ENCODE measurements around the gene RNASET2. TPM values are rescaled to one million over a fixed set of nuclear protein-coding genes. Genes with fewer than 3 reads are reported as not detected.

RNASET2 gene
- polyA plus RNA-seq, 1 donor: 70.2 TPM

- H3K9me3 ChIP-seq (ENCODE audit: control insufficient read depth, low read depth, low read length): no peaks in the 10 kb centered on the region
- H3K4me1 ChIP-seq (ENCODE audit: control insufficient read depth, insufficient read depth, low read length): no peaks in the 10 kb centered on the region
- H3K4me3 ChIP-seq (ENCODE audit: low read length): no peak overlapping the region
- no peak for DNase-seq
- H3K36me3 ChIP-seq (ENCODE audit: control insufficient read depth, insufficient read depth, low read length): no peaks in the 10 kb centered on the region
- no peaks in the 10 kb centered on the region for H3K27me3 ChIP-seq (ENCODE audit: control insufficient read depth, insufficient read depth, low read length)
- WGBS (ENCODE audit: insufficient coverage, low lambda C conversion rate): 95% methylated on average over 4 of the region's 5 CpGs
- H3K27ac ChIP-seq (ENCODE audit: low read length): no peak overlapping the region
Measured at GRCh38 chr6:166911248-166911677, 45.1 kb downstream of the RNASET2 start.

DNA sequence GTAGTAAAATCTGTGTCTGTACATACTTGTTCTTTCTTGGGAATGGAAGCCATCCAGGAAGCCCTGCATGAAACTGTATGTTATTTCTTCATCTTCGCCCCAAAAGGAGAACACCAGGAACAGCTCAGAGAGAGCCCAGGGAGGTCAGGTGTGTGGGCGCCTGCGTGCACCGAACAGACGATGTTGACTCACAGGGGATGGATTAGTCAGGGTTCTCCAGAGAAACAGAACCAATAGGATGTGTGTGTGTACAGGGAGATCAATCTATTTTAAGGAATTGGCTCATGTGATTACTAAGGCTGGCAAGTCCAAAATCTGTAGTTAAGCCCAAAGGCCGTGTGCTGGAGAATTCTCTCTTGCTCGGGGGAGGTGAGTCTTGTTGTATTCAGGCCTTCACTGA is 45.7 kb downstream of the RNASET2 start:
- 100% methylated on average over 3 of the region's 7 CpGs for whole genome bisulfite sequencing (ENCODE audit: insufficient coverage, low lambda C conversion rate)

DNA sequence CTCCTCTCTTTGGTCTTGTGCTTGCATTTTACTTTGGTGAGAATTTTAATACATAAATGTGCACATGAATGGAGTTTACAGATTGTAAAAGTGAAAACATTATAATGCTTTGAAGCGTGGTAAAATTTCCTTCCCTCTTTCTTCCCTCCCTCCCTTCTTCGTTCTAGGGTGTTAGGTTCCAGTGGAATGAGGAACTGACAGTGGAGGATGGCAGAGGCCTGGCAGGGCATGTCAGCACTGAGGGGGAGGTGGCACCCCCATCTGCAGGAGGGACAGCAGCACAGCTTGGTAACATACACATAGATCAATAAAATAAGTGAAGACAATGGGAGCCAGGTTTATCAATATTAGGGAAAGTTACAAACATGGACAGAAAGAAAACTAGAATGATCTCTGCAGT is 47.5 kb downstream of the RNASET2 start:
- Histone ChIP-seq H3K36me3 (ENCODE audit: control insufficient read depth, insufficient read depth, low read length) (no peaks in the 10 kb centered on the region), H3K4me3 (ENCODE audit: low read length) (no peak overlapping the region), H3K4me1 (ENCODE audit: control insufficient read depth, insufficient read depth, low read length) (no peaks in the 10 kb centered on the region), H3K27ac (ENCODE audit: low read length) (no peak overlapping the region), H3K27me3 (ENCODE audit: control insufficient read depth, insufficient read depth, low read length) (no peaks in the 10 kb centered on the region), H3K9me3 (ENCODE audit: control insufficient read depth, low read depth, low read length) (no peaks in the 10 kb centered on the region)
- DNase-seq: no peak
- WGBS (ENCODE audit: insufficient coverage, low lambda C conversion rate): no CpG with 5 or more reads among the region's 2 CpGs

More for the DNA sequence above, 45.7 kb downstream of the RNASET2 start:
- H3K9me3 ChIP-seq (ENCODE audit: control insufficient read depth, low read depth, low read length): no peaks in the 10 kb centered on the region
- H3K36me3 ChIP-seq (ENCODE audit: control insufficient read depth, insufficient read depth, low read length): no peaks in the 10 kb centered on the region
- H3K27me3 ChIP-seq (ENCODE audit: control insufficient read depth, insufficient read depth, low read length): no peaks in the 10 kb centered on the region
- H3K27ac ChIP-seq (ENCODE audit: low read length): no peak overlapping the region
- H3K4me3 ChIP-seq (ENCODE audit: low read length): no peak overlapping the region
- H3K4me1 ChIP-seq (ENCODE audit: control insufficient read depth, insufficient read depth, low read length): no peaks in the 10 kb centered on the region
- no peak for DNase-seq

DNA sequence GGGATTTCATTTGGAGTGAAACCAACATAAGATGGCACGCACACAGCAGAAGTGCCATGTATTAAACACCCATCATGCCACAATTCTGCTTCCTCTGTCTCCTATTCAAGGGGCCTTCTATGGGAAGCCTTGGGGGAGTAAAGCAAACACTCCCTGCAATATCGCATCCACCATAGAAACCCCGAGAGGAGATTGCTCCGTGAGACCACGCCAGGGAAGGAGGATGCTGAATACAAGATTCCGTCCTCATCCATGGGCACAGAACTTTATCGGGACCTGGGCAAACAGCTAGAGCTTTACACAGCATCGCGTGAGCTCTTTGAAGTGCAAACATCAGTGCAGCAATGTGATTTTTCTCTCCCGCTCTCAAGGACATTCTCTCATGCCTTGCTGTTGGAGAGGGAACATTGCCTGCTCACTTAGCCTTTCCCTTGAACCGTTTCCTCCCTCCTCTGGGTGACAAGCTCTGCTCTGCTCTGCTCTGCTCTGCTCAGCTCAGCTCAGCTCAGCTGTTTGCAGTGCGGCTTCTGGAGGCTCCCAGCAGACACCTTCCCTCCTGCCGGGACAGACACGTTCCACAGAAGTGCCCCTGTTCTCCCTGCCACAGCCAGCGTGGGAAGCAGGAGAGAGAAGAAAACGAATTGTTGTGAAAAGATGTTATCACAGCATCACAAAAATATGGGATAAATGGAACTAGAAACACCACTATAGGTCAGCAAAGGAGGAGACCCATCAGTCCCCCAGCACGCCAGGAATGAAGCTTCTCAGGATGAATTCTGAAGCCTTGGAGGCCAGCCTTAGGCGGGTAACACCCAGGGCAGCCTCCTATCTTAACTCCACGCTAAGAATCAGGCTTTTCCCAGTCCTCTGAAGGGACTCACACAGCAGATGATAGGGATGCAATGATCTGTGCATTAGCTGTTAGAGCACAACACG is 48.2 kb downstream of the RNASET2 start:
- no peaks in the 10 kb centered on the region for H3K27me3 ChIP-seq (ENCODE audit: control insufficient read depth, insufficient read depth, low read length)
- H3K27ac ChIP-seq (ENCODE audit: low read length): no peak overlapping the region
- DNase-seq: no peak
- no peaks in the 10 kb centered on the region for H3K9me3 ChIP-seq (ENCODE audit: control insufficient read depth, low read depth, low read length)
- 67% methylated on average over 1 of the region's 20 CpGs for WGBS (ENCODE audit: insufficient coverage, low lambda C conversion rate)
- no peaks in the 10 kb centered on the region for H3K4me1 ChIP-seq (ENCODE audit: control insufficient read depth, insufficient read depth, low read length)
- H3K36me3 ChIP-seq (ENCODE audit: control insufficient read depth, insufficient read depth, low read length): no peaks in the 10 kb centered on the region
- H3K4me3 ChIP-seq (ENCODE audit: low read length): no peak overlapping the region

DNA sequence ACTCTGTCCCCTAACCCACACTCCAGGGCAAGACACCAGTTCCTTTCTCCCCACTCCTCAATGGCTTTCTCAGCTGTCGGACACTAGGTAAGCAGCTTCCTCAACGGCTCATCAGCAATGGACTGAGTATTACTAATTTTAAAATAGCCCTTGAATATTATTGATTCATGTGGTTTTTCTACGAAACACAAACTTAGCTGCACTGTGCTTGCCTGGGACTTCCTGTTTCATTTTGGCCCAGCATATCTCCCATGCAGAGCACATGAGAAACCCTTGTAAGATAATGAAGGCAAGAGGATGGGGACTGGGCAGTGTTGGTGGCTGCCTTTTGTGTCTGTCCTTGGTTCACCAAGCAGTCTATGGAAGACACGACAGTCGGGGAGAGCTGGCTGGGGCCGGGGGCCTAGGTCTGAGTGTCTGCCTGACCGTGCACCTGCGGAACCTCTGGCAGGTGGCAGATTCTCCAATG is 48.9 kb downstream of the RNASET2 start:
- WGBS (ENCODE audit: insufficient coverage, low lambda C conversion rate): no CpG with 5 or more reads among the region's 8 CpGs

DNA sequence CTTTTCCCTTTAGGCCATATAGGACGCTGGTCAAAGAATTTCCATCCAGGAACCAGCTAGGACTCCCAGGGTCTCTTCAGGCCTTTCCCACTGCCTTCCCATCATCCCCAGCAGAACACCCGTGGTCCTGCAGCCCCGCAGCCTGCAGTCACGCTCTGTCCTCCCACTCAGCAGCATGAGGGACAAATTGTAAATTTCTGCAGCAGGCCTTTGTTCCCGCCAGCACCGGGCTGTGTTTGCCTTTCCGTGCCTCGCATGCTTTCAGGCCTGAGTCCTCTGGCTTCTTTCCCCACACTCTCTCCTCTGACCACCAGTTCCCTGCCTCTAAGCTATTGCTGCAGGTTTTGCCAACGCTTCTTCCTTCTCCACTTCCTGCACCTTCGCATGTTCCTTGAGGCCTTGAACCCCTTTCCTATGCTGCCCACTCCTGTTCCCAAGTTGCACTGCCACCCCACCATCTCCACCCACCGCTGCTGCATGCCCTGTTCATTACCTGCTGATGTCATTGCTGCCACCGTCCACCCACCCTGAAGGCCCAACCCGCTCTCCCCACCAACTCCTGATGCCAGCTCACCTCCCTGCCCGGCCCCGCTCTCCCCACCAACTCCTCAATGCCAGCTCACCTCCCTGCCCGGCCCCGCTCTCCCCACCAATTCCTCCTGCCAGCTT is 49.8 kb downstream of the RNASET2 start:
- no peak for DNase-seq
- Histone ChIP-seq H3K9me3 (ENCODE audit: control insufficient read depth, low read depth, low read length) (peaks cover 4% of the 10 kb centered on the region), H3K36me3 (ENCODE audit: control insufficient read depth, insufficient read depth, low read length) (no peaks in the 10 kb centered on the region), H3K27me3 (ENCODE audit: control insufficient read depth, insufficient read depth, low read length) (no peaks in the 10 kb centered on the region), H3K4me3 (ENCODE audit: low read length) (no peak overlapping the region), H3K4me1 (ENCODE audit: control insufficient read depth, insufficient read depth, low read length) (no peaks in the 10 kb centered on the region), H3K27ac (ENCODE audit: low read length) (no peak overlapping the region)
- 87% methylated on average over 3 of the region's 17 CpGs for WGBS (ENCODE audit: insufficient coverage, low lambda C conversion rate)

More for the DNA sequence above, 48.9 kb downstream of the RNASET2 start:
- H3K27me3 ChIP-seq (ENCODE audit: control insufficient read depth, insufficient read depth, low read length): no peaks in the 10 kb centered on the region
- no peaks in the 10 kb centered on the region for H3K9me3 ChIP-seq (ENCODE audit: control insufficient read depth, low read depth, low read length)
- no peak overlapping the region for H3K4me3 ChIP-seq (ENCODE audit: low read length)
- H3K27ac ChIP-seq (ENCODE audit: low read length): no peak overlapping the region
- H3K4me1 ChIP-seq (ENCODE audit: control insufficient read depth, insufficient read depth, low read length): no peaks in the 10 kb centered on the region
- DNase-seq: no peak
- H3K36me3 ChIP-seq (ENCODE audit: control insufficient read depth, insufficient read depth, low read length): no peaks in the 10 kb centered on the region

DNA sequence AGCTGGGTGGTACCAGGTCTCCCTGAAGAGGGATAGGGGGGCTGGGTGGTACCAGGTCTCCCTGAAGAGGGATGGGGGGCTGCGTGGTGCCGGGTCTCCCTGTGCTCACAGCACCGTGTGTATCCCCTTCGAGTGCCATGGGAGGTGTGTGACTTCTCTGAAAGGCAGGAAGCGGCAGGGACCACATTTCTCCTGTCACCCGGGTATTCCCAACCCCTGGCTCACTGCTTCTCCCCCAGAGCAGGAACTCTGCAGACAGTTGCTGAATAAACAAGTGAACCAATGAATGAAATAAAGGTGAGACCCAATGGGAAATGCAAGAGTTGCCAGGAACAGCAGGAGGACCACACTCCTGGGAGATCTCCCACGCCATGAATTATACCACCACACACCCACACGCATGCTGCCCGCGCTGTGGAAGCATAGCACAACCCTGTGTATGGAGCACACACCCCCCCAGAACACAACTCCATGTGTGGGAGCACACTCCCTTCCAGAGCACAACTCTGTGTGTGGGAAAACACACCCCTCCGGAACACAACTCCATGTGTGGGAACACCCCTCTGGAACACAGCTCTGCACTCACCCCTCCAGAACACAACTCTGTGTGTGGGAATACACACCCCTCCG is 50.7 kb downstream of the RNASET2 start:
- Histone ChIP-seq H3K4me1 (ENCODE audit: control insufficient read depth, insufficient read depth, low read length) (no peaks in the 10 kb centered on the region), H3K36me3 (ENCODE audit: control insufficient read depth, insufficient read depth, low read length) (no peaks in the 10 kb centered on the region), H3K27ac (ENCODE audit: low read length) (no peak overlapping the region), H3K27me3 (ENCODE audit: control insufficient read depth, insufficient read depth, low read length) (no peaks in the 10 kb centered on the region), H3K9me3 (ENCODE audit: control insufficient read depth, low read depth, low read length) (peaks cover 11% of the 10 kb centered on the region), H3K4me3 (ENCODE audit: low read length) (no peak overlapping the region)
- WGBS (ENCODE audit: insufficient coverage, low lambda C conversion rate): no CpG with 5 or more reads among the region's 12 CpGs
- no peak for DNase-seq

- no peak for DNase-seq
- no peaks in the 10 kb centered on the region for H3K27me3 ChIP-seq (ENCODE audit: control insufficient read depth, insufficient read depth, low read length)
- H3K4me3 ChIP-seq (ENCODE audit: low read length): no peak overlapping the region
- H3K9me3 ChIP-seq (ENCODE audit: control insufficient read depth, low read depth, low read length): peaks cover 16% of the 10 kb centered on the region
- no peaks in the 10 kb centered on the region for H3K36me3 ChIP-seq (ENCODE audit: control insufficient read depth, insufficient read depth, low read length)
- H3K27ac ChIP-seq (ENCODE audit: low read length): no peak overlapping the region
- WGBS (ENCODE audit: insufficient coverage, low lambda C conversion rate): 100% methylated on average over 4 of the region's 10 CpGs
- H3K4me1 ChIP-seq (ENCODE audit: control insufficient read depth, insufficient read depth, low read length): no peaks in the 10 kb centered on the region
Measured at GRCh38 chr6:166905013-166905412, 51.3 kb downstream of the RNASET2 start.

GRCh38 chr6:166904101-166904746 is 52.1 kb downstream of the RNASET2 start:
- Histone ChIP-seq H3K36me3 (ENCODE audit: control insufficient read depth, insufficient read depth, low read length) (no peaks in the 10 kb centered on the region), H3K27ac (ENCODE audit: low read length) (no peak overlapping the region), H3K4me1 (ENCODE audit: control insufficient read depth, insufficient read depth, low read length) (no peaks in the 10 kb centered on the region), H3K9me3 (ENCODE audit: control insufficient read depth, low read depth, low read length) (peaks cover 21% of the 10 kb centered on the region), H3K4me3 (ENCODE audit: low read length) (no peak overlapping the region), H3K27me3 (ENCODE audit: control insufficient read depth, insufficient read depth, low read length) (no peaks in the 10 kb centered on the region)
- no CpG with 5 or more reads among the region's 23 CpGs for WGBS (ENCODE audit: insufficient coverage, low lambda C conversion rate)
- no peak for DNase-seq

DNA sequence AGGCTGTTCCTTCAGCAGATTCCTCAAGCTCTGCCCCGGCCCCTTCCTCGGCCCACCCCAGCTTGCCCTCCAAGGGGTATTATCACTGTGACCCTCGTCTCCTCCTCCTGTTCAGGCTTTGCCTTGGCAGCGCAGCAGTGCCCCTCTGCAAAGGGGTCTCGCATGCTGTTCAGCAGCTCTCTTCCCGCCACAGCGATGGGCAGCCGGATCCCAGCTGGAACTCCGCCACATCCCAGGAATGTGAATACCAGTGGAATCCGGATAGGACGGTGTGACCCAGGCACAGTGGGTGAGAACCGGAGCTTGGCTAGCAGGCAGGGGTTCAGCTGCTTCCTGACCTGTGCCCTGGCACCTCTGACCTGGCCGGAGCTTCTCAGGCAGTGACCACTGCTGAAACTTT is 52.9 kb downstream of the RNASET2 start:
- H3K27ac ChIP-seq (ENCODE audit: low read length): no peak overlapping the region
- H3K4me3 ChIP-seq (ENCODE audit: low read length): no peak overlapping the region
- no peak for DNase-seq
- WGBS (ENCODE audit: insufficient coverage, low lambda C conversion rate): no CpG with 5 or more reads among the region's 13 CpGs
- H3K27me3 ChIP-seq (ENCODE audit: control insufficient read depth, insufficient read depth, low read length): no peaks in the 10 kb centered on the region
- H3K36me3 ChIP-seq (ENCODE audit: control insufficient read depth, insufficient read depth, low read length): no peaks in the 10 kb centered on the region
- H3K9me3 ChIP-seq (ENCODE audit: control insufficient read depth, low read depth, low read length): peaks cover 26% of the 10 kb centered on the region
- H3K4me1 ChIP-seq (ENCODE audit: control insufficient read depth, insufficient read depth, low read length): no peaks in the 10 kb centered on the region
